IMR-90 (cell line): ENCODE measurements around the gene OR6K6.

ENCODE experiments used
- BHLHE40 ChIP-seq: fragments of 150-350 bp; IDR thresholded peaks from 2 replicates; pipeline ENCODE4 v1.6.1; 2016; ENCODE audit warnings: mild to moderate bottlenecking, low read depth, low read length
- CEBPB ChIP-seq: IDR thresholded peaks from 2 replicates; pipeline ENCODE4 v1.6.1; 2012; ENCODE audit warnings: low read depth, low read length, improper control_type of control experiment
- CTCF ChIP-seq: conservative IDR thresholded peaks from 2 replicates; pipeline ENCODE4 v1.5.1; 2012; ENCODE audit warnings: mild to moderate bottlenecking, low read depth, low read length, improper control_type of control experiment
- ELK1 ChIP-seq: fragments of 150-350 bp; IDR thresholded peaks from 2 replicates; pipeline ENCODE4 v1.6.1; 2016; ENCODE audit warnings: low read depth, mild to moderate bottlenecking, low read length, moderate library complexity, borderline replicate concordance
- FOS ChIP-seq: fragments of 150-350 bp; IDR thresholded peaks from 2 replicates; pipeline ENCODE4 v1.6.1; 2016; ENCODE audit warnings: low read depth, low read length
- MAFK ChIP-seq: IDR thresholded peaks from 2 replicates; pipeline ENCODE4 v1.6.1; 2012; ENCODE audit warnings: low read depth, low read length, improper control_type of control experiment
- MAZ ChIP-seq: IDR thresholded peaks from 2 replicates; pipeline ENCODE4 v1.6.1; 2012; ENCODE audit warnings: low read depth, mild to moderate bottlenecking, low read length, improper control_type of control experiment, moderate library complexity, borderline replicate concordance
- MXI1 ChIP-seq: IDR thresholded peaks from 2 replicates; pipeline ENCODE4 v1.6.1; 2012; ENCODE audit warnings: low read depth, mild to moderate bottlenecking, low read length, moderate library complexity, borderline replicate concordance
- NFE2L2 ChIP-seq: fragments of 150-350 bp; IDR thresholded peaks from 2 replicates; pipeline ENCODE4 v1.6.1; 2016; ENCODE audit warnings: low read depth, mild to moderate bottlenecking, low read length
- POLR2A ChIP-seq: IDR thresholded peaks from 2 replicates; pipeline ENCODE4 v1.6.1; 2012; ENCODE audit warnings: mild to moderate bottlenecking, low read depth, low read length
- RAD21 ChIP-seq: IDR thresholded peaks from 2 replicates; pipeline ENCODE4 v1.6.1; 2012; ENCODE audit warnings: low read length, improper control_type of control experiment
- RCOR1 ChIP-seq: IDR thresholded peaks from 2 replicates; pipeline ENCODE4 v1.6.1; 2012; ENCODE audit warnings: mild to moderate bottlenecking, low read length, improper control_type of control experiment; ENCODE audit not compliant: insufficient replicate concordance
- SMC3 ChIP-seq: fragments of 150-350 bp; IDR thresholded peaks from 2 replicates; pipeline ENCODE4 v1.6.1; 2016; ENCODE audit warnings: low read depth, mild to moderate bottlenecking, antibody characterized with exemption, low read length, moderate library complexity
- USF2 ChIP-seq: fragments of 150-350 bp; IDR thresholded peaks from 2 replicates; pipeline ENCODE4 v1.6.1; 2017; ENCODE audit warnings: mild to moderate bottlenecking, antibody characterized with exemption, low read length, low read depth

GRCh38 chr1:158724442-158724841 is 30.1 kb upstream of the OR6K6 start:
- TF ChIP-seq CTCF: no peak
- no peak for TF ChIP-seq POLR2A
- TF ChIP-seq ELK1: no peak
- TF ChIP-seq CEBPB: no peak
- no peak for TF ChIP-seq USF2
- no peak for TF ChIP-seq RAD21
- no peak for TF ChIP-seq MAZ
- TF ChIP-seq RCOR1: no peak
- TF ChIP-seq BHLHE40: no peak
- TF ChIP-seq SMC3: no peak
- TF ChIP-seq MAFK: no peak
- TF ChIP-seq NFE2L2: no peak
- no peak for TF ChIP-seq FOS
- no peak for TF ChIP-seq MXI1
